GM19025 (cell line): ENCODE results near the gene TBC1D19.

Experiments
- ATAC-seq: cut with Tn5 transposase; IDR thresholded peaks from one replicate; pipeline ENCODE4 v1.9.1; 2021; ENCODE audit warnings: mild to moderate bottlenecking, low read depth, moderate library complexity; ENCODE audit not compliant: unreplicated experiment

The TBC1D19 gene

DNA sequence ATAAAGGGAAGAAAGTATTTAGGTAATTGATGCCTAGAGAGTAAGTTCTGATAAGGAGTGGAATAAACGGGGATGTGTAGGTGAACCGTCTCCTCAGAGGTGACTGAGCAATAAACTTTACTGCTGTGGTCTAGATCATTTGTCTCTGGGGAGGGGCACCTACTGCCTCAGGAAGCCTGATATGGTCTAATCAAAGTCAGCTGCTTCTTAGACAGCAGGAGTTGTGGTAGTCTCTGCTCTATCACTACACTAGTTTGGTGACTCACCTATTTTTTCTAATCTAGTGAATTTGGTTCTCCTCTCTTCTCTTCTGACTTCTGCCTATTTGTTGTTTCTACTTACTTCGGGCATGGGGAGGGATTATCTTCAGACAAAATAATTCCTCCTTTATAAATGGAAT, 181.6 kb downstream of the TBC1D19 start:
- ATAC-seq: no peak

DNA sequence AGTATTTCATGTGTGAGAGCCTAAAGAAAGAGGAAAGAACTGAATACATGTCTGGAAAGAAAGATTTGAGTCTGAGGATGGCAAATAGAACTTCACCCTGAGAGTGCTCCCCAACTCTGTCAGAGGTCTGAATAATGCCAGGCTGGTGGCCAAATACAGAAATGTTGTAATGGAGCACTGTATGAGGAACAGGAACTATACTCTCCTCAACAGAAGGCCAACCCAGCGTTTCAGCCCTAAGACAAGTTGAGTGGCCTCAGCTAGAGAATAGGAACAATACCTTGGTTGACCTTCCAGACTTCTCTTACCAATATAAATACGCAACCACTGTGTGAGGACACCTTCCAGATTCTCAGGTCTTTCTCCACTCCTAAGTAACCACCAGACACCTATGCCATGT, 182.3 kb downstream of the TBC1D19 start:
- ATAC-seq: no peak

GRCh38 chr4:26772096-26772873, 188.4 kb downstream of the TBC1D19 start:
- no peak for ATAC-seq

- ATAC-seq: no peak
These were observed 195.3 kb downstream of the TBC1D19 start for GRCh38 chr4:26779224-26779623.

DNA sequence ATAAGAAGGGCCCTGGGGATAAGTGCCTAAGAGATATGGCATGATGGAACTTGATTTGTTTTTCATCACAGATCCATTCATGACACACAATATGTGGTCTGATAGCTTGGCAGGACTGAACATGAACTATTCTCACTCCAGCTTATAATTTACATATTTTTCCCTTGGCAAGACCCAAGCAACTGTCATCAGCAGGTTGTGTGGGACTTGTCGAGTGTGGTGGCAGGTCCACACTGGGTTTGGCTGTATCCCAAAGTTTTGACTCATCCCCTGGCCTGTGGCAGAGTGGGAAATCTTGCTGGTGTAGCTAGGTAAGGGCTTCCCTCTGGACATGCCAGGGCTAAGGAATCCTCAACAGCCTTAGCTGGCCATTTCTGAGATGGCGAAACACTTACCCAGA, 195.8 kb downstream of the TBC1D19 start:
- ATAC-seq: no peak

DNA sequence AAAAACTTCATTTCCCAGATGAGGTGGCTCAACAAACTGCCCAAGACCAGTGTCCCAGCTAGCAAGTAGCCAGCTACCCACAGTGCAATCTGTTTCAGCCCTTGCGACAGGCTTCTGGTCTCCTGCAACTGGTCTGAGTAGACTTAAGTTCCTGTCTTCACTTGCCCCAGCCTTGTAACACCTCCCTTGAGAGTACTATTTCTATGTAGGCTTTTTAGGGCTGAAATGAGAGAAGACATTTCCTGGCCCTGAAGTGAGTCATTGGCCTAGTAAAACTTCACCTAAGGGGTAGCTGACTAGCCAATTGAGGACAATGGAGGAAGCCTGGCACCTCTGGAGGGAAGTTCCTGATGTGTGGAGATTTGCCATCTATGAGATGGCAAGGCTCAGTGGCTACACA, 196.7 kb downstream of the TBC1D19 start:
- peak; percentile 79 for ATAC-seq

- ATAC-seq: no peak
These were observed 198.4 kb downstream of the TBC1D19 start for GRCh38 chr4:26782168-26782829.

GRCh38 chr4:26782830-26783202, 198.9 kb downstream of the TBC1D19 start:
- no peak for ATAC-seq

GRCh38 chr4:26784207-26784865, 200.5 kb downstream of the TBC1D19 start:
- ATAC-seq: no peak

GRCh38 chr4:26785312-26785711, 201.4 kb downstream of the TBC1D19 start:
- ATAC-seq: no peak

DNA sequence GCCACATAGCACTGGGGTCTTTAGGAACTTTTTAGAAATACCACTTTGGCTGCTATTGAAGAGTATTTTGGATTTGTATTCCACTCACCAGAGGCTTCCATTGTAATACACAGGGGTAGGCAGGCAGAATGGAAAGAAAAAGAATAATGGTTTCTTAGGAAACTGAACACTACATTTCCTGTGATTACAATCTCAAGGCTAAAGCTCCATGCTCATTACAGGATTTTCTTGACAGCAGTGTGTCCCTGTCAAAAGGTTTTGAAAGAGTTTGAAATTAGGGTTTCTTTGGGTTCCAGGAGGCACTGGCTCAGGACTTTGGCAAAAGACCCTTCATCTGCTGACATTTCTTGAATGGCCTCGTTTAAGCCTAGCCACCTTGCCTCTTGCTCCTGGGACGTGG, 201.9 kb downstream of the TBC1D19 start:
- no peak for ATAC-seq

DNA sequence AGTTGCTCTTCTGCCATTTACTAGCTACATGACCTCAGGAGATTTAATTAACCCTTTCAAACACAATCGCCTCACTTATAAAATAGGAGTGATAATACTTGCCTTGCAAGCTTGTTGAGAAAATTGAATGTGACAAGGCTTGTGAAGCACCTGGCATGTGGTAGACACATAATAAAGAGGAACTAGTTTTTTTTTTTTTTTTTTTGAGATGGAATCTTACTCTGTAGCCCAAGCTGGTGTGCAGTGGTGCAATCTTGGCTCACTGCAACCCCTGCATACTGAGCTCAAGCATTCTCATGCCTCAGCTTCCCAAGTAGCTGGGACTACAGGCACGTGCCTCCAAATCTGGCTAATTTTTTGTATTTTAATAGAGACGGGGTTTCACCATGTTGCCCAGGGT, 203.0 kb downstream of the TBC1D19 start:
- ATAC-seq: no peak

GRCh38 chr4:26787461-26788340, 203.8 kb downstream of the TBC1D19 start:
- ATAC-seq: no peak

DNA sequence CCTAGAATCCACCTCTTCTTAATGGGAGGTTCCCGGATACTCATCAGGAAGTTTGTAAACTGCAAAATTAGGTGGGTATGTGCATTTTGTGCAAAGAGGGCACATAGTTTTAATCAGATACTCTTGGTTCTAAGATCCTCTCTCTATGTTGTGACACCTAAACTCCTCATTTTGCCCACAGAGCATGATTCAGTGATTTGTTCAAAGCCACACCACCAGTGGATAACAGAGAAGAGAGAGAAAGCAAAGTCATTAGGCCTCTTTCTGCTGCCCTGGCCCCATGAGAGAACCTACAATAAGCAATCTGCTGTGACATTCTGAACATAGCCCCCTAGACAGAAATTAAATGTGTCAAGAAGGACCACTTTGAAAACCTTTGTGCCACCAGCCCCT, 204.5 kb downstream of the TBC1D19 start:
- ATAC-seq: no peak

- no peak for ATAC-seq
These were observed 205.3 kb downstream of the TBC1D19 start for GRCh38 chr4:26789208-26789607.

- ATAC-seq: no peak
These were observed 207.5 kb downstream of the TBC1D19 start for GRCh38 chr4:26791346-26791745.

GRCh38 chr4:26792639-26793038, 208.8 kb downstream of the TBC1D19 start:
- ATAC-seq: no peak

DNA sequence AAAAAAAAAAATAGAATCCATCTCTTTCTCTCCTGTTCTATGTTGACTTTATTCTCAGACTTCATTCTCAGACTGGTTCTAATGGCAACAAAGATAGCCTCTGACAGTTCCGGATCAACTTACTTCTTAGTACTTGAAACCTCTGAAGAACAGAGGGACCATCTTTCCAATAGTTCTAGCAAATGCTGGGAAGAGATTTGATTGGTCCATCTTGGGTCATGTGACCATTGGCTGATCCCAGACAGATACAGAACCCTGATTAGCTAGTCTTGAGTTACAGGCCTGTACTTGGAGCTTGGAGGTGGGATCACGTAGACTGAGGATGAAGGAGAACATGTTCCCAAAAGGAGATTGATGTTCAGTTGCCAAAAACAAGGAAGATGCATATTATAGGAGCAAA, 209.9 kb downstream of the TBC1D19 start:
- ATAC-seq: no peak

DNA sequence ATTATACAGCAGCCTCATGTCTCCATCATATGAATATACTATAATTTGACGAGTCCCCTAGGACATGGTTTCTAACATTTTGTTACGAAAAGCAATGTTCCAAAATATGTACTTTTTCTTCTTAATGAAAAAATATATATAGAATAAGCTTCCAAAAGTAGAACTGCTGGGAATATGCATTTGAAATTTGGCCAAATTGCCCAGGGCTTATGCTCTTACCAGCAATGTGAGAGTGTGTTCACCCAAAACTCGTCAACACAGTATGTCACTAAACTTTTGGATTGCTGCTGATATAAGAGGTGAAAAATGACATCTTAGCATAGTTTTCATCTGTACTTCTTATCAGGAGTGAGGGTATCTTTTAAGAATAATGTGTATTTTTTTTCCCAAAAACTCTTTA, 212.2 kb downstream of the TBC1D19 start:
- no peak for ATAC-seq

DNA sequence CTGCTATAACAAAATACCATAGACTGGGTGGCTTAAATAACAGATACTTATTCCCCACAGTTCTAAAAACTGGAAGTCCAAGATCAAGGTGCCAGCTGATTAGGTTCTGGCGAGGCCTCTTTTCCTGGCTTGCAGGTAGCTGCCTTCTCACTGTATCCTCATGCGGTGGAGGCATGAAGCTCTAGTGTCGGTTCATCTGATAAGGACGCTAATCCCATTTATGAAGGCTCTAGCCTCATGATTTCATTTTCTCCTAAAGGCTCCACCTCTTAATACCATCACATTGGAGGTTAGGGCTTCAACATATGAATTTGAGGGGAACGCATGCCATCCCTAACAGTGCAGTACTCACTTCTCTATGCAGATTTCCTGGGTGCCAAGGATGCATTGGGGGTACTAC, 218.9 kb downstream of the TBC1D19 start:
- ATAC-seq: no peak
